A549 treated with GW870086 at 1 μM for 4 hours (cell line): ENCODE measurements around the gene LXN. TPM values are rescaled to one million over a fixed set of nuclear protein-coding genes. Genes with fewer than 3 reads are reported as not detected.

Source experiments
- total RNA-seq: library from RNA; stranded (reverse); fragments of 200-300 nt; extraction: Qiagen RNA extraction; gene quantifications from 5 replicates; pipeline ENCODE4 v1.2.3, GENCODE V29; 2022; ENCODE audit warnings: low read depth

The LXN gene
- 57.0 to 72.7 TPM (median 60.2 TPM) in 5 replicates for total RNA-seq

GRCh38 chr3:158672215-158673176, at the start of gene LXN:
TSS of gene LXN (minus strand) at chr3:158672648. CDS start at chr3:158672478, 170 bp downstream.

GRCh38 chr3:158644345-158644908, 28.0 kb downstream of the LXN start, which contains the start of gene GFM1:
TSS of gene GFM1 (plus strand) at chr3:158644527. CDS start at chr3:158644635, 108 bp downstream.

Other genes starting within 250 kb of the LXN start
- 24.0 to 27.8 TPM (median 26.9 TPM) in 5 replicates for gene MLF1, start 101.5 kb downstream of the LXN start, total RNA-seq
- 36.8 to 64.8 TPM (median 43.3 TPM) in 5 replicates for gene GFM1, start 28.1 kb downstream of the LXN start, total RNA-seq
- gene RARRES1, start 59.8 kb upstream of the LXN start, total RNA-seq: 7.6 to 13.8 TPM (median 10.2 TPM) in 5 replicates
- gene MFSD1, start 129.4 kb upstream of the LXN start, total RNA-seq: 39.7 to 47.3 TPM (median 45.0 TPM) in 5 replicates